Cardiac fibroblast (primary cell): ENCODE data around the gene KRTAP3-1.

Source experiments
- DNase-seq, 2 donors: peaks; one replicate each; pipeline versions ENCODE4 v3.0.0 to v3.0.0-alpha.2; 2010; ENCODE audit warnings: low read depth in 2 of 2
- H3K4me3 ChIP-seq, 2 donors: replicated peaks in 1 of 2; 1 replicate in 1 of 2; 2 replicates in 1 of 2; pipeline ENCODE4 v1.5.1; 2011; ENCODE audit warnings: low read depth in 2 of 2, low read length in 2 of 2, mild to moderate bottlenecking in 2 of 2, moderate library complexity in 1 of 2
- TF ChIP-seq, protein P1 (sequence below): IDR thresholded peaks from one replicate; pipeline ENCODE4 v1.5.1; 2011; ENCODE audit warnings: low read depth, mild to moderate bottlenecking, low read length, inconsistent platforms

Gene KRTAP3-1

DNA sequence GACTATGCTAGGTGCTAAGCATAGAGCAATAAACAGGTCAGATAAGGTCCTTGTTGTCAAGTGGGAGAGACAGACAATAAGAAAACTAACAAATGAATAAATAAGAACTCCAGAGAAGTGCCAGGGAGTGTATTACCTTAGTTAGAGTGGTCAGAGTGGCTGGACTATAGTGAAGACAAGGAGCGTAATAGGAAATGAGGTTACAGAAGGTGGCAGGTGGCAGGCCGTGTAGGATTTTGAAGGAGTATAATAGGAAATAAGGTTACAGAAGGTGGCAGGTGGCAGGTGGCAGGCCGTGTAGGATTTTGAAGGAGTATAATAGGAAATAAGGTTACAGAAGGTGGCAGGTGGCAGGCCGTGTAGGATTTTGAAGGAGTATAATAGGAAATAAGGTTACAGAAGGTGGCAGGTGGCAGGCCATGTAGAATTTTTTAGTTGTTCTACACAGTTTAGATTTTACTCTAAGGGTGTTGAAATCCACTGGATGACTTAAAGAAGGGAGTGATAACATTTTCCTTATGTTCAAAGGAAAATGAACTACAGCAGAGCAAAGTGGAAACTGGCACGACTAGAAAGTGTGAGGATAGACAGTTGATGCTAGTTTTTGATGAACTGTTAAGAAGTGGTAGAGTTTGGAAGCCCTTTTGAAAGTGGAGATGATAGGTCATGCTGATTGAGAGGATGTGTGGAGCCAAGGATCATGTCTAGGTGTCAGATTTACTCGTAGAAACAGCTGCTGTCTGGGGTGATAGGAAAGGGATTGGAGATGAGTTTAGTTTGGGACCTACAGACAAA is 3.6 kb upstream of the KRTAP3-1 start:
- TF ChIP-seq, protein P1, sequence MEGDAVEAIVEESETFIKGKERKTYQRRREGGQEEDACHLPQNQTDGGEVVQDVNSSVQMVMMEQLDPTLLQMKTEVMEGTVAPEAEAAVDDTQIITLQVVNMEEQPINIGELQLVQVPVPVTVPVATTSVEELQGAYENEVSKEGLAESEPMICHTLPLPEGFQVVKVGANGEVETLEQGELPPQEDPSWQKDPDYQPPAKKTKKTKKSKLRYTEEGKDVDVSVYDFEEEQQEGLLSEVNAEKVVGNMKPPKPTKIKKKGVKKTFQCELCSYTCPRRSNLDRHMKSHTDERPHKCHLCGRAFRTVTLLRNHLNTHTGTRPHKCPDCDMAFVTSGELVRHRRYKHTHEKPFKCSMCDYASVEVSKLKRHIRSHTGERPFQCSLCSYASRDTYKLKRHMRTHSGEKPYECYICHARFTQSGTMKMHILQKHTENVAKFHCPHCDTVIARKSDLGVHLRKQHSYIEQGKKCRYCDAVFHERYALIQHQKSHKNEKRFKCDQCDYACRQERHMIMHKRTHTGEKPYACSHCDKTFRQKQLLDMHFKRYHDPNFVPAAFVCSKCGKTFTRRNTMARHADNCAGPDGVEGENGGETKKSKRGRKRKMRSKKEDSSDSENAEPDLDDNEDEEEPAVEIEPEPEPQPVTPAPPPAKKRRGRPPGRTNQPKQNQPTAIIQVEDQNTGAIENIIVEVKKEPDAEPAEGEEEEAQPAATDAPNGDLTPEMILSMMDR, result no peak
- no peak overlapping the region for H3K4me3 ChIP-seq
- no peak for DNase-seq

DNA sequence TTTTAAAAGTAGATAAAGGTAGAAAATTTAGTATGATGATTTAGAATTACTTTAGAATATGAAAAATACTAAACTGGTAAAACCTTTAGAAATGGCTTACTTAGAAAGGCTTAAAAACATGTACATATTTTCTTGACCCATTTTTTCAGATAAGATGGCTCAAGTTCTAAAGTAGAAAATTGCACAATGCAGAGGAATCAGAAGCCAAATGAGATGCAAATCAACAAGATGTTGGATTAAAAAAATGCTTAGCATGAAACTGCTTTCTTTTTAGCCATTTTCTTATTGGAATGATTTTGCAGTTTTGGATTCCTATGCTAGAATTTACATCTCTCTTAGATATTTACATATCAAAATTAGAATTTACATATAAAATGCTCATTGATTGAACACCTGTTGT is 1.5 kb upstream of the KRTAP3-1 start:
- no peak overlapping the region for H3K4me3 ChIP-seq
- no peak for DNase-seq
- TF ChIP-seq, protein P1, result no peak

DNA sequence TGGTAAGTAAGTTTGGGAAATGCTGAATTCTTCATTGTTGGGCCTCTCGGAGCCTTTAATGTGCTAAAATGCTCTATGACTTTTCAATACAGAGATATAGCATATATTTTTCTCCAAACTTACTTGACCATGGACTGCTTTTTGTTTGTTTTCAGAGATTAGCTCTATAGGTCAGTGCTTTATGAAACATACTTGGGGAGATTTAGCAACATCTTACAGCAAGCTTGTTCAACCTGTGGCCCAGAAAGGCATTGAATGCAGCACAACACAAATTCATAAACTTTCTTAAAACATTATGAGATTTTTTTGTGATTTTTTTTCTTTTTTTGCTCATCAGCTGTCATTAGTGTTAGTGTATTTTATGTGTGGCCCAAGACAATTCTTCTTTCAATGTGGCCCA is 1.0 kb upstream of the KRTAP3-1 start:
- DNase-seq, result no peak
- H3K4me3 ChIP-seq, result no peak overlapping the region
- TF ChIP-seq, protein P1, result no peak

DNA sequence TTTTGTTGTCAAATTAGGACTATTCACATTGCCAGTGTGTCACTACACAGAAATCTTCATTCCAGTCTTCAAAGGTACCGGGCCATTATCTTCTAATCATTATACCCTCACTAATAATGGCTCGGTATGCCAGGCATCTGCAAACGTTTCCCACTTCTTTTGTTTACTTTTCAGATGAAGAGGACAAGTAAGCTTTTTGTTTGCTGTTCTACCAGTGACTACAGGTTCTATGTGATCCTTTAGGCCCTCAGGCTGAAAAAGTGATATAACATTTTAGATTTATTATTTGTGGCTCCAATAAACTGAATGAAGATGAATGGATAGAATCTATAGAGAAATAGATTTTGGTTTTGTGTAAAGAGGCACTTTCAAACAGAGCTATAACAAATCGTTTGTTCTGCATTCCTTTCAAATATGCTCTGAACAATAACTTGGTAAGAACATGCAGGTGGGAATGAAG is 403 bp upstream of the KRTAP3-1 start:
- TF ChIP-seq, protein P1, result no peak
- no peak overlapping the region for H3K4me3 ChIP-seq
- no peak for DNase-seq

DNA sequence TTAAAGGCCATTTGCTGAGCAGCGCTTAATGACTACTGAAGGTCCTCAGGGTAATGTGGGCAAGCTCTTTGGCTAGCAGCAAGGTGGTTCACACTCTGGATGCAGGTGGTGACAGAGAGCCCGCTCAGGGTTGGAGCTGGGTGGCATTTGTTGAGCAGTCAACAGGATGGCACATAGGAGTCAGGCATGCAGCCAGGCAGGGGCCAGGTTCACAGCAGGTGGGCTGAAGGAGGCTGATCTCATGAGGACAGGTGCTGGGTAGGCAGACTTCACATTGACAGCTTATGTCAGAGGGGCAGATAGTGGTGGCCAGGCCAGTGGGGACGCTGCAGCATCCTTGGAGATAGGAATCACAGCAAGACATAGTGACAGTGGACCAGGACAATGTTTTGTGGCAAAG is 4.5 kb downstream of the KRTAP3-1 start:
- TF ChIP-seq, protein P1, result no peak
- H3K4me3 ChIP-seq, result no peak overlapping the region
- DNase-seq, result no peak

DNA sequence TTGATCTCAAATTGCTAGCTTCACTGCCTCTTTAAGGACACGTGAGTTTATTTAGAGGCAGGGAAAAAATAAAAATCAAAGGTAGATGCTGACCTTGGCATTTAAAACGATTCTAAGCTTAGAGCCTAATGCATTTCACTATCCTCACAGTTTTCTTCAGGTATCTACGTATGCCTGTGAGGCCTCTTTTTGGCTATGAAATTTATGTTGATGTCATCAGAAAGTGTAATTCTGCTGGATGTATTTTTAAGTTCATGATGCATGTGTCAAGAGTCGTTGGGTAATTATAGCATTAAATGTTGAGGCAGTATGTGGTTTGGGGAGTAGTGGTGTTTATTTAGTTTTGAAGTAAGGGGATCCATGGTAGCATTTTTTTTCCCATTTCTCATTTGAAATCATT is 5.0 kb downstream of the KRTAP3-1 start:
- TF ChIP-seq, protein P1, result no peak
- DNase-seq, result no peak
- no peak overlapping the region for H3K4me3 ChIP-seq
